Measurements from ENCODE around the gene MICALL2.
"Not testable (repeated sequence)": the region's sequence is repeated elsewhere in the genome, so short reads cannot be mapped to it uniquely, and the experiment has no call there.

Gene MICALL2

DNA sequence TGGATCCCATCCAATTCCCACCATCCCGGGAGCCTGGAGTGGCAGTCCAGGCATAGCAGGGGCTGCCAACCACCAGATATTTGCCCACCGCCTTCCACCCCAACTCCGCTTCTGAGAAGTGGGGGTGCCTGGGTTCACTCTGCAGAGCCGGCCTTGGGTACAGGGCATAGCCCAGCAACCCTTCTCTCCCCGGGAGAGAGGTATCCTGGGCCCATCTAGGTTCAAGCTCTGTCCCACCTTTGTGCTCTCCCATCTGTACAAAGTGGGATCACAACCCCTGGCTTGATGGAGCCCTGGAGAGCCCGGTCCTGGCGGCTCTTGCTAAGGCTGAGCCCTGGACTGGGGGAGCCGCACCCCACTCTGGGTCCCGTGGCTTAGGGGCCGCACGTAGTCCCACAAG is 12.2 kb downstream of the MICALL2 start:
- DNase-seq = no peak

- peak; percentile 59 for DNase-seq
These were observed 12.6 kb downstream of the MICALL2 start for GRCh38 chr7:1446620-1447032.

GRCh38 chr7:1446026-1446425 is 13.2 kb downstream of the MICALL2 start:
- DNase-seq = peak; percentile 56

GRCh38 chr7:1445341-1445740 is 13.9 kb downstream of the MICALL2 start:
- DNase-seq = no peak

DNA sequence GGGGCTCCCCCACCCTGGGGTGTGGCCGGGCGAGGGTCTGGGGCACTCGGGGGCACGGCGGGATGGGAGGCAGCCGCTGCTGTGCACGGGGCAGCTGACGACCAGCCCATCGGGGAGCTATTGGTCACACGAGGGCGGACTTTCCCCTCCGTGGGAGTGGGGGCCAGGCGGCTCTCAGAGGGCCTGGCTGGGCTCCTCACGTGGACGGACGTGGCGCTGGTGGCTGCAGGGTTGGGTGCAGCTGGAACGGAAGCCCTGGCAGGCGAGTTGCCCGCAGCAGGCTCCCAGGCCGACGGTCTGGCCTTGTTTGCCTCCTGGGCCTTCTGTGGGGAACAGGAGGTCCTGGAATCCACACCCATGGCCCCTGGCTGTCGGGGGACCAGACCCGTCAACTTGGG is 14.3 kb downstream of the MICALL2 start:
- DNase-seq = no peak

DNA sequence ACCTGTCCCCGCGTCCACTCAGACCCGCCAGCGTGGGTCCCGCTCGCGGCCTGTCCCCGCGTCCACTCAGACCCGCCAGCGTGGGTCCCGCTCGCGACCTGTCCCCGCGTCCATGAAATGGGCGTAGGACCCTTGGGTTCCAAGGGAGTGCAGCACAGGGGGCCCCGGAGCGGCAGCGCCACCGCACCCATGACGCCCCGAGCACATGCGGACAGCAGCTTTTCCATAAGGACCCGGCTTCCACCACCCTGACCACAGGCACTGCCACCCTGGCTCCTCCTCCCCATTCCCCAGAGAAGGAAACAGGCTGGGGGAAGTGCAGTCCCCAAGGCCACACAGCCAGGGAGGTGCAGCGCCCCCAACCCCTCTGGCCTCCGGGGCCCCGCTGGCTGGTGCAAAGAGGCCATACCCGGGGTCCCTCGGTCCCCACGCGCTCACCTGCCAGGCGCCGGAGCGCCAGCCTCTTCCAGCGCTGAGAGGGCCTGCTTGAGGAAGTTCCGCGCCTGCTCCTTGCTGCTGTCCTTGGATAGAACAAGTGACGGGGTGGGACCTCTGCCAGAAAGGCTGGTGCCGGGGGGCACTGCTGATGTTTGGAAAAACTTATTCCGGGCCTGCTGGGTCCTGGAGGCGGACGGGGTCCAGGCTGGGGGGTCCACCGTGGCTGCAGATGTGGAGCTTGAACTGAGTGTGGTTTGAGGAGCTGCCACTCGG is 14.9 kb downstream of the MICALL2 start:
- DNase-seq = no peak

DNA sequence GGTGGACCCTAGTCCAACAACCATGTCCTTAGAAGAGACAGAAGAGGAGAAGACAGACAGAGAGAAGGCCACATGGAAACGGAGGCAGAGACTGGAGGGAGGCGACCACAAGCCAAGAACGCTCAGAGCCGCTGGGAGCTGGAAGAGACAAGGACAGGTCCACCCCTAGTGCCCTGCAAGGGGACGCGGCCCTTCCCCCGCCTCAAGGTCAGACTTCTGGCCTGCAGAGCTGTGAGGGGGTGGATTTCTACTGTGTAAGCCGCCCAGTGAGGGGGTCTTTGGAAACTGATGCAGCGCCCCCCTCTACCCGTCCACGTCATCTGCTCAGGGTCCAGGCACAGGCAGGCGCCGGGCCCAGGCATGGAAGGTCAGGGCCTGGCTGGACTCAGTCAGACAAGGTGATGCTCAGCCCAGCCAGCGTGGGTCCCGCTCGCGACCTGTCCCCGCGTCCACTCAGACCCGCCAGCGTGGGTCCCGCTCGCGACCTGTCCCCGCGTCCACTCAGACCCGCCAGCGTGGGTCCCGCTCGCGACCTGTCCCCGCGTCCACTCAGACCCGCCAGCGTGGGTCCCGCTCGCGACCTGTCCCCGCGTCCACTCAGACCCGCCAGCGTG is 15.6 kb downstream of the MICALL2 start:
- not testable (repeated sequence) for DNase-seq

- DNase-seq = no peak
These were observed 16.7 kb downstream of the MICALL2 start for GRCh38 chr7:1442355-1443124.

DNA sequence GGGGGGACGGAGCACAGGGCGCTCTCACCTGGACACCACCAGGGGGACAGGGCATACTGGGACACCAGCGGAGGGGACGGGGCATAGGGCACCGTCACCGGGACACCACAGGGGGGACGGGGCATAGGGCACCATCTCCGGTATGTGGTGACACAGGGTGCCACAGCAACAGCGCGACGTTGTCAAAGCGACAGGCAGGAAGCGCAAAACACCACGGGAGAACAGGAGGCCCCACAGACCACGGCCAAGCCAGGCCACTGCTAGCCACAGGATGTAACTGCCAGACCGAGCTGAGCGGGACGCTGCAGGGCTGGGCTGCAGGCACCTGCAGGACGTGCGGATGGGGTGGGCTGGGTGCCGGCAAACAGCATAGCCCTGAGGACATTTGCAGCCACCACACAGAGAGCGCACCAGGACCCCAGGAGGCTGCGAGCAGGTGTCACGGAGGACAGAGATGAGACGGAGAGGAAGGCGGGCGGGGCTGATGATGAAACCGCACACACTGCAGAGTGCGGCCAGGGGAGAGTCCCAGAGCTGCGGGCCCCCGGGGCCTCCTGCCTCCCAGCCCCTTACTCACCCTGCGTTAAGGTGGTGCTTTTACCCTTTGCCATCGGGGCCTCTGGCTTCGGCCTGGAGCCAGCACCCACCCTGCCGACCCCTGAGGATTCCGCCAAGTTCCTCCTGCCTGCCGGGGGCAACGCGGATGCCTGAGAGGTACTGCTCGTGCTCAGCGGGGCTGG is 17.5 kb downstream of the MICALL2 start:
- DNase-seq = no peak

DNA sequence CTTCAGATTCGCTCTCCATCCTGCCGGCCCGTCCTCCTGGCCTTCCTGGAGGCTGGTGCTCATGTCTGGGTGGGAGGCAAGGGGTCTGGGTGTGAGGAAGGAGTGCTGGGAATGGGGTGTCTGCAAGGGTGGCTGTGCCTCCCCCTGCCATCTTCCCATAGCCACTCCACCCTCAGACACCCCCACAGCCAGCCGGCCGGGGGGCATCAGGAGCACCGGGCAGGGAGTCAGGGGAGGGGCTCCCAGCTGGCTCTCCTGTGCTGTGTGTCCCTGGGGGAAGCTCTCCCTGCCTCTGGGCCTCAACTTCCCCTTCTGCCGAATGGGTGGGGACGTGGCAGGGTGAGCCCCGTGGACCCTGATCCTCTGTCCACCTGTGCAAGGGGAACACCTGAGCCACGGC is 18.6 kb downstream of the MICALL2 start:
- no peak for DNase-seq

DNA sequence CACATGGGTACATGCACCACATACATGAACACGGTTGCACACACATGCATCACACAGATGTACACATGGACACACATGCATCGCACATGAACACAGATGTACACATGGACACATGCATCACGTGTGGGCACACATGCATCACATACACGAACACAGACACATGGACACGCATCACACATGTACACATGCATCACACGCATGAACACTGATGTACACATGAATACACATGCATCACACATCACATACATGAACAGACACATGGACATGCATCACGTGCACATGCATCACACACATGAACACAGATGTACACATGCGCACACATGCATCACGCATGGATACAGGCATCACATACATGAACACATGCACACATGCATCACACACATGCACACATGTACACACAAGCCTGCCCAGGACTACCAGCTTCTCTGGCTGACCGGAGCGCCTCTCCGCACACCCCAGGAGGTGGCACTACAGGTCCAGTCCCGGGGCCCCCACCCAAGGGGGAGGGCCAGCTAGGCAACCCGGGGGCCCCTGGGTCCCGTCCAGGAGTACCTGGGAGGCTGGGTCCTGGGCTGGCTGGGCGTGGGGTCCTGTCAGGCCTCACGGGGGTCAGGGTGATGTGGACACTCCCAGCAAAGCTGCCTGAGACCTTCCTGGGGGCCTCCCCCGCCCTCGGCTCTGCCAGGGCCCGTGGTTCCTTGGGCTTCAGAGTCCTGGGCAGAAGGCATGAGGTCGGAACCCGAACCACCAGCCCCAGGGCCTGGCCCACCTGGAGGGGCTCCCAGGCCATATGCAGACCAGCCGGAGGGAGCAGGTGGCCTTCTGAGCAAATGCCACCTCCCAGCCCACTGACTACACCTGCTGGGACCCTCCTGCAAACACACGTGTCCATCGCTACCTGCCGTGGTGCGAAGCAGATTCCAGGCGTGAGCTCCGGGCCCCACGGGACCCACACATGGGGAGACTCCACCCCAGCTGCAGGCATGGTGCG is 19.6 kb downstream of the MICALL2 start:
- no peak for DNase-seq

DNA sequence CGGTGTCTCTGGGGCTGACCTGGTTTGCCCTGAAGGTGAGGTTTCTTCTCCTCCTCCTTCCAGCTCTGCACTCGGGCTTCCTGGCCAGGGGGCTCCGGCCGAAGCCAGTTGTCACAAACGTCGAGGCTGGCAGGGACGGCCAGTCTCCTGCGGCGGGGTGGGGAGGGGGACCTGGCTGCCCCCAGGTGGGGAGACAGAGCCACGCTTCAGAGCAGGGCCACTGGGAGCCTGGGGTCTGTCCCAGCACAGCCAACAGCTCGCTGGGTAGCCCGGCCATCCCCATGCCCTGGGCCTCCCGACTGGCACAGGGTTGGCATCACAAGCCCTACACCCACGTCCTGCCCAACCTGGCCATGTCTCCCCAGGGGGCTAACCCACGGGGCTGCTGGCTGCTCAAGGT is 20.4 kb downstream of the MICALL2 start:
- DNase-seq = no peak

DNA sequence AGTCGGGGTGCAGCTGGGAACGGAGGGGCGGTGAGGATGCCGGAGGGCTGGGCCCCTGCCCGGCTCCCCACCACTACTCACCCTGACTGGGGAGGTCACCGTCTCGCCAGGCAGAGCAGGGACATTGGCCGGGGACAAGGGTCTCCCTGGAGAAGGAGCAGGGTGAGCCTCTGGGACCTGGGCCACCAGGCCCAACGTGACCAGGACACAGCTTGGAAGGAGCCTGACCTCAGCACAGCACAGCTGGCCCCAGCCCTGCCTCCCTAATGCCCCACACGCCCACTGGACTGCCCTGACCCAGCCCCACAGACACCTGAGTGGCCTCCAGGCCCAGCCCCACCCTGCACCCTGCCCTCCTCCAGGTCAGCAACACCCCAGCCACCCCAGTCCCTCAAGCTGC is 21.1 kb downstream of the MICALL2 start:
- DNase-seq = no peak

- DNase-seq = no peak
These were observed 22.0 kb downstream of the MICALL2 start for GRCh38 chr7:1437155-1437880.

DNA sequence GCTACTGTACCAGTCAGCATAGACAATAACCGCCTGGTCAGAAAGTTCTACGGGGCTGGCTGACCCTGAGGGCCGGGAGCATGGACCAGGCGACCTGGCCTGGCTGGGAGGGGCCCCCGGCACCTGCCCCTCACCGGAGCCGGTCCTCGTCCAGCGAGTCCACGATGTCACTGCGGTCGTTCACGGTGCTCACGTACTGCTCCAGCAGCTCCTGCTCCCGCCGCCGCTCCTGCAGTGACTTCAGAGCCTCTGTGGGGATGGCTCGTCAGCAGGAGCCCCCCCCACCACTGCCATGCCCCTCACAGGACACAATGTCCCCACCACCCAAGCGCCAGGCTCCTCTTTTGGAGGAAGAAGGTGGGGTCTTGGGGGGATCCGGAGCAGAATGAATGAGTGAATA is 22.7 kb downstream of the MICALL2 start:
- no peak for DNase-seq

DNA sequence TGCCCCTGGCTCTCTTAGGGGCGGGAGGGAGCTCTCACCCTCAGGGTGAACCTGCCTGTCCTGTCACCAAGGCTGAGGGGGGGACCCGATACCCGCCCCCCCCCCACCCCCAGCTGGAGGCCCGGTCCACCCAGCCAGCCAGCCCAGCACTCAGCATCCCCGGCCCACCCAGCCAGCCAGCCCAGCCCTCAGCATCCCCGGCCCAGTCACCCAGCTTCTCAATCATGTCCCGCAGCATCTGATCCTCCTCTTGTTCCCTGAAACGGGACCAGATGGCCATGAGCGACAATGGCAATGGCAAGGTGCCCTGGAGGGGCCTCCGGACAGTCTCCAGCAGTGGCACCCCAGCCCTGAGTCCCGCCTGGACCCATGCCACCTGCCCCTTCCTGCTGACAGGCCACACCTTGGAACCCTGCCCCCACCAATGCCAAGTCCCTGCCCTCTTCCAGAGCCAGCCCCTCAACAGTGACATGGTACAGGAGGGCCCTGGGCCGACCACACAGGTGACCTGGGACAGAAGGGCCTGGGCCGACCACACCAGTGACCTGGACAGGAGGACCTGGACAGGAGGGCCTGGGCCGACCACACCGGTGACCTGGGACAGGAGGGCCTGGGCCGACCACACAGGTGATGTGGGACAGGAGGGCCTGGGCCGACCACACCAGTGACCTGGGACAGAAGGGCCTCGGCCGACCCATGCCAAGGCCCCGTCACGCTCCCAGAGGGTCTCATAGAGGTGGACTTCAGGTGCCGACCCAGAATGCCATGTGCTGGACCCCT is 24.2 kb downstream of the MICALL2 start:
- DNase-seq = no peak

- no peak for DNase-seq
These were observed 25.0 kb downstream of the MICALL2 start for GRCh38 chr7:1434165-1434718.

- DNase-seq = no peak
These were observed 25.9 kb downstream of the MICALL2 start for GRCh38 chr7:1433128-1433920.

- peak; percentile 70 for DNase-seq
These were observed 26.7 kb downstream of the MICALL2 start for GRCh38 chr7:1432411-1433082.
